ENCODE data around the gene C15orf39. TPM values are rescaled to one million over a fixed set of nuclear protein-coding genes. Genes with fewer than 3 reads are reported as not detected.

Gene C15orf39
- polyA plus RNA-seq, 1 donor from 2014 or later: not detected

DNA sequence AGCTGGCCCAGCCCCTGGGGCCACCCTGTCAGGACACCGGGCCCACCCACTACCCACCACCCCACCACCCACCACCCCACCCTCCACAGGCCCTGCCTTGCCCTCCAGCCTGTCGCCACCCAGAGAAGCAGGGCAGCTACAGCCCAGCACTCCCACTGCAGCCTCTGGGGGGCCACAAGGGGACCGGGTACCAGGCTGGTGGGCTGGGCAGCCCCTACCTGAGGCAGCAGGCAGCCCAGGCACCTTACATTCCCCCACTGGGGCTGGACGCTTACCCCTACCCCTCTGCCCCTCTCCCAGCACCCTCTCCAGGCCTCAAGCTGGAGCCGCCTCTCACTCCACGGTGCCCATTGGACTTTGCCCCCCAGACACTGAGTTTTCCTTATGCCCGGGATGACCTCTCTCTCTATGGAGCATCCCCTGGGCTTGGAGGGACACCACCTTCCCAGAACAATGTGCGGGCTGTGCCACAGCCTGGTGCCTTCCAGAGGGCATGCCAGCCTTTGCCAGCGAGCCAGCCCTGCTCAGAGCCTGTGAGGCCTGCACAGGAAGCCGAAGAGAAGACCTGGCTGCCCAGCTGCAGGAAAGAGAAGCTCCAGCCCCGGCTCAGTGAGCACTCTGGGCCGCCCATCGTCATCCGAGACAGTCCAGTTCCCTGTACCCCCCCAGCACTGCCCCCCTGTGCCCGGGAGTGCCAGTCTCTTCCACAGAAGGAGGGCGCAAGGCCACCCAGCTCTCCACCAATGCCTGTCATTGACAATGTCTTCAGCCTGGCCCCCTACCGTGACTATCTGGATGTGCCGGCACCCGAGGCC, 5.3 kb downstream of the C15orf39 start:
- H3K27me3 ChIP-seq (ENCODE audit: insufficient read depth, low read depth, low read length): peaks cover 13% of the 10 kb centered on the region
- H3K4me2 ChIP-seq (ENCODE audit: low read length): no peak overlapping the region
- H2AFZ ChIP-seq (ENCODE audit: low read depth, low read length): no peak overlapping the region
- no peak overlapping the region for H3K27ac ChIP-seq (ENCODE audit: low read length)
- H3F3A ChIP-seq (ENCODE audit: insufficient read depth, low read length, poor library complexity, severe bottlenecking): no peaks in the 10 kb centered on the region
- TF ChIP-seq EZH2 (IDR thresholded peaks at IDR 0.05; ENCODE audit: borderline replicate concordance, insufficient read depth, low read length, poor library complexity, severe bottlenecking): no peak
- TF ChIP-seq, protein P1, sequence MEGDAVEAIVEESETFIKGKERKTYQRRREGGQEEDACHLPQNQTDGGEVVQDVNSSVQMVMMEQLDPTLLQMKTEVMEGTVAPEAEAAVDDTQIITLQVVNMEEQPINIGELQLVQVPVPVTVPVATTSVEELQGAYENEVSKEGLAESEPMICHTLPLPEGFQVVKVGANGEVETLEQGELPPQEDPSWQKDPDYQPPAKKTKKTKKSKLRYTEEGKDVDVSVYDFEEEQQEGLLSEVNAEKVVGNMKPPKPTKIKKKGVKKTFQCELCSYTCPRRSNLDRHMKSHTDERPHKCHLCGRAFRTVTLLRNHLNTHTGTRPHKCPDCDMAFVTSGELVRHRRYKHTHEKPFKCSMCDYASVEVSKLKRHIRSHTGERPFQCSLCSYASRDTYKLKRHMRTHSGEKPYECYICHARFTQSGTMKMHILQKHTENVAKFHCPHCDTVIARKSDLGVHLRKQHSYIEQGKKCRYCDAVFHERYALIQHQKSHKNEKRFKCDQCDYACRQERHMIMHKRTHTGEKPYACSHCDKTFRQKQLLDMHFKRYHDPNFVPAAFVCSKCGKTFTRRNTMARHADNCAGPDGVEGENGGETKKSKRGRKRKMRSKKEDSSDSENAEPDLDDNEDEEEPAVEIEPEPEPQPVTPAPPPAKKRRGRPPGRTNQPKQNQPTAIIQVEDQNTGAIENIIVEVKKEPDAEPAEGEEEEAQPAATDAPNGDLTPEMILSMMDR (IDR thresholded peaks at IDR 0.05; ENCODE audit: poor library complexity, severe bottlenecking): no peak
- no peaks in the 10 kb centered on the region for H3K9me2 ChIP-seq (ENCODE audit: insufficient read depth, low read length)
- H3K9me3 ChIP-seq (ENCODE audit: low read length): no peaks in the 10 kb centered on the region
- no peaks in the 10 kb centered on the region for H3K79me2 ChIP-seq (replicated peaks; ENCODE audit: insufficient read depth, low read length)
- H3K4me3 ChIP-seq (ENCODE audit: low read length): no peak overlapping the region
- H3K9ac ChIP-seq (ENCODE audit: low read length): no peak overlapping the region
- no peaks in the 10 kb centered on the region for H3K36me3 ChIP-seq (ENCODE audit: insufficient read depth, low read length)
- H4K20me1 ChIP-seq (ENCODE audit: insufficient read depth): no peaks in the 10 kb centered on the region

DNA sequence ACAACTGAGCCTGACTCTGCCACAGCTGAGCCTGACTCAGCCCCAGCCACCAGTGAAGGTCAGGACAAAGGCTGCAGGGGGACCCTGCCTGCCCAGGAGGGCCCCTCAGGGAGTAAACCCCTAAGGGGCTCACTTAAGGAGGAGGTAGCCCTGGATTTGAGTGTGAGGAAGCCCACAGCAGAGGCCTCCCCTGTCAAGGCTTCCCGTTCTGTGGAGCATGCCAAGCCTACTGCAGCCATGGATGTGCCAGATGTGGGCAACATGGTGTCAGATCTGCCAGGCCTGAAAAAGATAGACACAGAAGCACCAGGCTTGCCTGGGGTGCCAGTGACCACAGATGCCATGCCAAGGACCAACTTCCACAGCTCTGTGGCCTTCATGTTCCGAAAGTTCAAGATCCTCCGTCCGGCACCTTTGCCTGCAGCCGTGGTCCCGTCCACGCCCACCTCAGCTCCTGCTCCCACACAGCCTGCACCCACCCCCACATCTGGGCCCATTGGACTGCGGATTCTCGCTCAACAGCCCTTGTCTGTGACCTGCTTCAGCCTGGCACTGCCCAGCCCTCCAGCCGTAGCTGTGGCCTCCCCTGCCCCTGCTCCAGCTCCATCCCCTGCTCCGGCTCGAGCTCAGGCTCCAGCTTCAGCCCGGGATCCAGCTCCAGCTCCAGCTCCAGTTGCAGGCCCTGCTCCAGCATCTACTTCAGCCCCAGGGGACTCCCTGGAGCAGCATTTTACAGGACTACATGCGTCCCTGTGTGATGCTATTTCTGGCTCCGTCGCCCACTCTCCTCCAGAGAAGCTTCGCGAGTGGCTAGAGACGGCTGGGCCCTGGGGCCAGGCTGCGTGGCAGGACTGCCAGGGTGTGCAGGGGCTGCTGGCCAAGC, 6.2 kb downstream of the C15orf39 start:
- no peaks in the 10 kb centered on the region for H3K79me2 ChIP-seq (replicated peaks; ENCODE audit: insufficient read depth, low read length)
- H3K27me3 ChIP-seq (ENCODE audit: insufficient read depth, low read depth, low read length): peaks cover 5% of the 10 kb centered on the region

More for the DNA sequence above, 6.2 kb downstream of the C15orf39 start:
- no peaks in the 10 kb centered on the region for H3F3A ChIP-seq (ENCODE audit: insufficient read depth, low read length, poor library complexity, severe bottlenecking)
- H3K36me3 ChIP-seq (ENCODE audit: insufficient read depth, low read length): no peaks in the 10 kb centered on the region
- H3K9me3 ChIP-seq (ENCODE audit: low read length): no peaks in the 10 kb centered on the region
- TF ChIP-seq, protein P2, sequence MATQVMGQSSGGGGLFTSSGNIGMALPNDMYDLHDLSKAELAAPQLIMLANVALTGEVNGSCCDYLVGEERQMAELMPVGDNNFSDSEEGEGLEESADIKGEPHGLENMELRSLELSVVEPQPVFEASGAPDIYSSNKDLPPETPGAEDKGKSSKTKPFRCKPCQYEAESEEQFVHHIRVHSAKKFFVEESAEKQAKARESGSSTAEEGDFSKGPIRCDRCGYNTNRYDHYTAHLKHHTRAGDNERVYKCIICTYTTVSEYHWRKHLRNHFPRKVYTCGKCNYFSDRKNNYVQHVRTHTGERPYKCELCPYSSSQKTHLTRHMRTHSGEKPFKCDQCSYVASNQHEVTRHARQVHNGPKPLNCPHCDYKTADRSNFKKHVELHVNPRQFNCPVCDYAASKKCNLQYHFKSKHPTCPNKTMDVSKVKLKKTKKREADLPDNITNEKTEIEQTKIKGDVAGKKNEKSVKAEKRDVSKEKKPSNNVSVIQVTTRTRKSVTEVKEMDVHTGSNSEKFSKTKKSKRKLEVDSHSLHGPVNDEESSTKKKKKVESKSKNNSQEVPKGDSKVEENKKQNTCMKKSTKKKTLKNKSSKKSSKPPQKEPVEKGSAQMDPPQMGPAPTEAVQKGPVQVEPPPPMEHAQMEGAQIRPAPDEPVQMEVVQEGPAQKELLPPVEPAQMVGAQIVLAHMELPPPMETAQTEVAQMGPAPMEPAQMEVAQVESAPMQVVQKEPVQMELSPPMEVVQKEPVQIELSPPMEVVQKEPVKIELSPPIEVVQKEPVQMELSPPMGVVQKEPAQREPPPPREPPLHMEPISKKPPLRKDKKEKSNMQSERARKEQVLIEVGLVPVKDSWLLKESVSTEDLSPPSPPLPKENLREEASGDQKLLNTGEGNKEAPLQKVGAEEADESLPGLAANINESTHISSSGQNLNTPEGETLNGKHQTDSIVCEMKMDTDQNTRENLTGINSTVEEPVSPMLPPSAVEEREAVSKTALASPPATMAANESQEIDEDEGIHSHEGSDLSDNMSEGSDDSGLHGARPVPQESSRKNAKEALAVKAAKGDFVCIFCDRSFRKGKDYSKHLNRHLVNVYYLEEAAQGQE (IDR thresholded peaks at IDR 0.05; ENCODE audit: borderline replicate concordance): no peak
- no peak overlapping the region for H3K4me3 ChIP-seq (ENCODE audit: low read length)
- H2AFZ ChIP-seq (ENCODE audit: low read depth, low read length): no peak overlapping the region
- H3K9me2 ChIP-seq (ENCODE audit: insufficient read depth, low read length): no peaks in the 10 kb centered on the region
- H4K20me1 ChIP-seq (ENCODE audit: insufficient read depth): no peaks in the 10 kb centered on the region
- no peak overlapping the region for H3K4me2 ChIP-seq (ENCODE audit: low read length)
- H3K27ac ChIP-seq (ENCODE audit: low read length): no peak overlapping the region
- H3K9ac ChIP-seq (ENCODE audit: low read length): no peak overlapping the region

All from neural cell (in vitro differentiated cells).